DMS 273 treated with DMSO at 0.1 percent for 48 hours (cell line): ENCODE results near the gene TMIGD2.

Source experiments
- DNase-seq: peaks from one replicate; lab custom pipeline; 2025; lab: John Stamatoyannopoulos, UW

Gene TMIGD2

GRCh38 chr19:4326837-4327251, 24.7 kb upstream of the TMIGD2 start:
- no peak for DNase-seq

GRCh38 chr19:4326215-4326836, 24.1 kb upstream of the TMIGD2 start:
- no peak for DNase-seq

GRCh38 chr19:4324228-4324627, 22.0 kb upstream of the TMIGD2 start:
- no peak for DNase-seq

GRCh38 chr19:4323692-4324091, 21.5 kb upstream of the TMIGD2 start:
- DNase-seq = no peak

- DNase-seq = no peak
Observed at GRCh38 chr19:4322942-4323665, 20.9 kb upstream of the TMIGD2 start.

GRCh38 chr19:4320419-4320818, 18.2 kb upstream of the TMIGD2 start:
- DNase-seq = no peak

GRCh38 chr19:4319067-4319718, 17.0 kb upstream of the TMIGD2 start:
- DNase-seq = no peak

- no peak for DNase-seq
Observed at GRCh38 chr19:4318460-4318859, 16.3 kb upstream of the TMIGD2 start.

GRCh38 chr19:4316956-4317355, 14.8 kb upstream of the TMIGD2 start:
- DNase-seq = no peak

GRCh38 chr19:4313847-4314490, 11.8 kb upstream of the TMIGD2 start:
- no peak for DNase-seq

GRCh38 chr19:4310247-4311121, 8.3 kb upstream of the TMIGD2 start:
- no peak for DNase-seq

GRCh38 chr19:4305659-4306058, 3.5 kb upstream of the TMIGD2 start:
- no peak for DNase-seq

GRCh38 chr19:4305257-4305612, 3.0 kb upstream of the TMIGD2 start:
- DNase-seq = no peak

GRCh38 chr19:4304538-4305256, 2.5 kb upstream of the TMIGD2 start, which contains the start of gene FSD1:
Gene FSD1 (plus strand): TSS chr19:4304598. CDS start chr19:4304747, 149 bp downstream.
- DNase-seq = peak; percentile 58

- DNase-seq = no peak
Observed at GRCh38 chr19:4303819-4304537, 1.8 kb upstream of the TMIGD2 start.

- DNase-seq = no peak
Observed at GRCh38 chr19:4301590-4302242, 473 bp downstream of the TMIGD2 start.

GRCh38 chr19:4300589-4300988, 1.6 kb downstream of the TMIGD2 start:
- no peak for DNase-seq

- DNase-seq = no peak
Observed at GRCh38 chr19:4298810-4299550, 3.2 kb downstream of the TMIGD2 start.
